GM18858 (cell line): Measurements from ENCODE around the gene VILL.

Experiments used
- ATAC-seq: cut with Tn5 transposase; IDR thresholded peaks from one replicate; pipeline ENCODE4 v1.9.1; 2021; ENCODE audit not compliant: unreplicated experiment

Gene VILL

DNA sequence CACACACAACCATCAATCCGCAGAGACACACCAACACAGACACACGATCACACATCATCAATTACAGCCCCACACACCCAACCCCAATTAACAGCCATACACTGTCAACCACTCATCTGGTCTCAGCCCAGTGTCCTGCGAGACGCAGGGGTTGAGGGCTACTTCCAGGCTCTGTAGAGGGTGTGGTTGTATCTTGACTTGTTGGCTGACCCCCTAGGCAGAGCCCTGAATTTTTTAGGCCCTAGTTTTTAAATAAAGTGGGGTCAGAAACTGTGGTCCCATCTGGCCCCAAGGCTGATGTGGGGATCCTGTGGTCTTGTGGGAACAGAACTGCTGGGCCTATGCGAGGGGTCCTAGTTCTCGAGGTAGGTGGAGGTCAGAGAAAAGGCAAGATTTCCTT is 9.2 kb downstream of the VILL start:
- no peak for ATAC-seq

DNA sequence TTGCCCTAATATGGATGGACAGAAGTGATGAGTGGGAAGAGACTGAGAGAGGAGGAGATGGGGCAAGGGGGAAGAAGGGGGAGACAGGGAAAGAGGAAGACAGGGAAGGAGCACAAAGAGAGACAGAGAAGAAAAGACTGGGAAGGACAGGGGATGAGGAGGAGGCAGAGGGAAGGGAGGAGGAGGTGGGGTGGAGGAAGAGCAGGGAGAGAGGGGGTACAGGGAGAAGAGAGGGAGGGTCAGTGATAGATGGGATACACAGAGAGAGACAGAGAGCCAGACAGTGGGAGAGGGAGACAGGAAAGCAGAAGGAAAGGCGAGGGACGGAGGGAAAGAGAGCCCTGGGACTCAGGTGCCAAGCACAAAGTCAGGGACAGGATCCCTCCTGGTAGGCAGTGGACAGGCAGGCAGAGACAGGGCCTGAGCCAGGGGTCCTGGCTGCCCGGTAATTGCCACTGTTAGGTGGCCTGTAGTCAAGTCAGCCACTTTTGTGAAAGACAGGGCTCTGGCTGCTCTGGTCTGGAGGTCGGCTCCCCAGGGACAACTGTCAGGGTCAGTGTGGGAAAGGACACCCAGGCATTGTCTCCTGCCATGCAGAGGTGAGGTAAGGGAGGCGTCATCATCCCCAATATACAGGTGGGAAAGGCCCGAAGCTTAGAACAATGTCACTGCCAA is 9.8 kb downstream of the VILL start:
- ATAC-seq, result no peak

DNA sequence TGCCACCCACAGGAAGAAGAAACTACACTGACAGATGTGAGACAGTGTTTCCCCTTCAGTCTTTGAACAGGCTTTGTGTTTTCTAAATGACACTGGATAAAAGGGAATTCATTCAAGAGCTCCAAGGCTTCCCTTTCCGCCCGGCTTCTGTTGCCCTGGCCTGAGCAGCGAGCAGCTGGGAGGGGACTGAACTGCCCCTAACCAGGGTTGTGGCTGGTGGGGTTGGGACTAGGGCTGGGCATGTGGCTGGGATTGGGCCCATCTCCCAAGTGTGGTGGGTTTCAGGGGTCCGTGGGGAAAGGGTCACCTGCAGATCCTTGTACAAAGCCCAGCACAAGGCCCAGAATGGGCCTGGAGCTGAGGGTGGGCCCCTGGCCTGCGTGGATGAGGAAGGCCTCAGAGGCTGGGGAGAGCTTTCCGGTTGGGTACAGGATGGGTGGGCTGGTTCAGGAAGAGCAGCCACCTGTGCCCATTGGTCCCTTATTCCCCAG is 10.4 kb downstream of the VILL start:
- no peak for ATAC-seq

DNA sequence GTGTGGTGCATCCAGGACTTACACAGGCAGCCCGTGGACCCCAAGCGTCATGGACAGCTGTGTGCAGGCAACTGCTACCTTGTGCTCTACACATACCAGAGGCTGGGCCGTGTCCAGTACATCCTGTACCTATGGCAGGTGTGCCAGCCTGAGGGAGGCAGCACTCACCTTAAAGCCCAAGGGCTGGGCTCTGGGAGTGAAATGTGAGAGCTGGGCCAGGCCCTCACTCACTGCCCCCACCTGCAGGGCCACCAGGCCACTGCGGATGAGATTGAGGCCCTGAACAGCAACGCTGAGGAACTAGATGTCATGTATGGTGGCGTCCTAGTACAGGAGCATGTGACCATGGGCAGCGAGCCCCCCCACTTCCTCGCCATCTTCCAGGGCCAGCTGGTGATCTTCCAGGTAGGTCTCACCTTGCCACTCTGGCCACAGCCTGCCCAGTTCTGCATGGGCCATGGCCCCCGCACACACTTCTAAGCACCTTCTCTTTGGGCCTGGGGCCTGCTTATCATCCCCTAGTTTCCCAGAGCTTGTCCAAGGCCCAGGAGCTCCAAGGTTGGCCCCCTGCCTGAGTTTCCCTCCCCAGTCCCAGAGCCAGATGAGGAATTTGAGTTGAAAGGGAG is 11.0 kb downstream of the VILL start:
- no peak for ATAC-seq

DNA sequence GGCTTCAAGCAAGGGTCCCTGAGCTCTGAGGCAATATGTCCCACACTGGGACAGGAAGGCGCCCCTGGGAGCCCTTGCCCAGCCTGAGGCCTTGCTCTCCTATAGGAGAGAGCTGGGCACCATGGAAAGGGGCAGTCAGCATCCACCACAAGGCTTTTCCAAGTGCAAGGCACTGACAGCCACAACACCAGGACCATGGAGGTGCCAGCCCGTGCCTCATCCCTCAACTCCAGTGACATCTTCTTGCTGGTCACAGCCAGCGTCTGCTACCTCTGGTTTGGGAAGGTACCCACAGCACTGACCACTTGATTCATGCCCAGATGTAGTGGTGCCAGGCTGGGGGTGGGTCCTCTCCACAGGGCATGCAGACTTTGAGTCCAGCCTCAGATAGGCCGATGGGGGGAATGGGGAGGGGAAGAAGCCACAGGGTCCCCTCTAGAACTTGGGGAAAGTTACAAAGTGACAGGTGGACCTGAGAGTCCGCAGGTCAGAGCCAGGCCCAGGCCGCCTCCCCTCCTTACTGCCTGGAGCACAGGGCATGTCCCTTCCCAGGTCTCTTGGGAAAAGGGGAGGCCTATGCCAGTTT is 11.8 kb downstream of the VILL start:
- no peak for ATAC-seq

DNA sequence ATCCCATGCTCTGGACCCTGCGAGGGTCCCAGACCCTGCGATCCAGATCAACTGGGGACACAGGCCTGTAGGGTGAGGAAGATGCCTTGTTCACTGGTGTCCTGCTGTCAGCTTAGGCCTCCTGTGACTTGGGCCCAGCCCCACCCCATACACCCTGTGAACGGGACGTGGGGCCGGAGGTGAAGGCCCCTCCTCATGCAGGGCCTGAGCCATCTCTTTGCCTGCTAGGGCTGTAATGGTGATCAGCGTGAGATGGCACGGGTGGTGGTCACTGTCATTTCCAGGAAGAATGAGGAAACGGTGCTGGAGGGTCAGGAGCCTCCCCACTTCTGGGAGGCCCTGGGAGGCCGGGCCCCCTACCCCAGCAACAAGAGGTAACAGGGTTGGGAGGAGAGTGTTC is 12.4 kb downstream of the VILL start:
- no peak for ATAC-seq

DNA sequence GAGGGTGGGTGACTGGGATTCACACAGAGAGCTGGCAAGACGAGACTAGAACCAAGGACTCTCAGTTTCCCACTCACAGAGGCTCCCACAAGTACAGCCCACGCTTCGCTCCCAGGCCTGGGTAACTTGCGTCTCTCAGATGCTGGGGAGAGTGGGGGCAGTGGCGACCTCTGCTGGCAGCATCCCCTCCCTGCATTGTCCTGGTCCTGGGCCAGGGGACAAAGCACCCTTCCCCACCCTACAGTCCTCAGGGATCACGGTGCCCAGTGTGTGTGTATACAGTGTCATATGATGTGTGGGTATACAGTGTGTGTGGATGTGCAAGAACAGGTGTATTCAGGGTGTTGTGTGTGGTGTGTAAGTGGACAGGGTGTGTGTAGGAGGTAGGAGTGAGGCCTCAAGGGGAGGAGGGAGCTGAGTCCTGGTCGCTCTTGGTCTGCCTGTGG is 12.8 kb downstream of the VILL start:
- ATAC-seq, result no peak

DNA sequence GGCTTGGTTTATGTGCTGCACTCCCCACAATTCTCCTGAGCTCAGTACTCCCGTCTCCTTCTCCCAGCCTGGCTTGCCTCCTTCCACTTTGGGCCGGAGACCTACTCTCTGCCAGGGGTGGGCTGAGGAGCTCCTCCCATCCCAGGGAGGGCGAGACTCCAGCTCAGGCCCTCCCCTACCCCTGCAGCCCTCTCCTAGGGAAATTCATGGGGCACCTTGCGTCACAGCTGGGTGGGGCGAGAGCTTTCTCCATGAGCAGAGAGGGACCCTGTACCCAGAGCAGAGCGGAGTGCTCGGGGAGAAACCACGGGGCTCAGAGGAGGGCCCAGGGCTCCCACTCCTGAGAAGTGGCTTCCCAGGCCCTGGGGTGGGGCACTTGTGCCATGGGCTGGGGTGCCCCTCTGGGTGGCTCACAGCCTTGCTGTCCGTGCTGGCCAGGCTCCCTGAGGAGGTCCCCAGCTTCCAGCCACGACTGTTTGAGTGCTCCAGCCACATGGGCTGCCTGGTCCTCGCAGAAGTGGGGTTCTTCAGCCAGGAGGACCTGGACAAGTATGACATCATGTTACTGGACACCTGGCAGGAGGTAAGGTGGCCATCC is 13.3 kb downstream of the VILL start:
- no peak for ATAC-seq

DNA sequence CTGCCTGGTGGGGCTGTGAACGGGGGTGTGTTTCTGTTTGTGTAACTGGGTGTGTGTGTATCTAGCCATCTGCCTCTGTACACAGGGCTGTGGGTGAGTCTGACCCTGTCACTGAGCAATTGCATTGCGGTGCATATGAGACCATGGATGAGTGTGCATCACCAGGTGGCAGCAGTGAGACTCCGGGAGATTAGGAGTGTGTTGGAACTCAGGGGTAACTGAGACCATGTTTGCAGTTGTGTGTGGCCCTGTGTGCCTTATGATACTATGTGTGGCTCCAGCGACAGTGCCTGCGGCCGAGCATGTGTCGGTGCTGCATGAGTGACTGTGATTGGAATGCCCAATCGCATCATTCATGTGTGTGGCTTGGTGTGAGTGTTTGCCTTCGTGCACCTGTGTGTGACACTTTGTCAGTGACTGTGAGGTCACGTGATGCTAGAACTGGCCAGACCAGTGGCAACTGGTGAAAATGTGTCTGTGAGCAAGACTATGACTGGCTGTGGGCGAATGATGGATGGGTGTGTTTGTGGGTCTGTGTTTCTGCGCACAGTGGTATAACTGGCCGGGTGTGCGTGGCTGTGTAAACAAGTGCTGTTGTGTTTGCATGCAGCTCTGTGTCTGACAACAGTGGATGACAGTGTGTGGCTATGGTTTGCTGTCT is 14.0 kb downstream of the VILL start:
- ATAC-seq, result no peak

DNA sequence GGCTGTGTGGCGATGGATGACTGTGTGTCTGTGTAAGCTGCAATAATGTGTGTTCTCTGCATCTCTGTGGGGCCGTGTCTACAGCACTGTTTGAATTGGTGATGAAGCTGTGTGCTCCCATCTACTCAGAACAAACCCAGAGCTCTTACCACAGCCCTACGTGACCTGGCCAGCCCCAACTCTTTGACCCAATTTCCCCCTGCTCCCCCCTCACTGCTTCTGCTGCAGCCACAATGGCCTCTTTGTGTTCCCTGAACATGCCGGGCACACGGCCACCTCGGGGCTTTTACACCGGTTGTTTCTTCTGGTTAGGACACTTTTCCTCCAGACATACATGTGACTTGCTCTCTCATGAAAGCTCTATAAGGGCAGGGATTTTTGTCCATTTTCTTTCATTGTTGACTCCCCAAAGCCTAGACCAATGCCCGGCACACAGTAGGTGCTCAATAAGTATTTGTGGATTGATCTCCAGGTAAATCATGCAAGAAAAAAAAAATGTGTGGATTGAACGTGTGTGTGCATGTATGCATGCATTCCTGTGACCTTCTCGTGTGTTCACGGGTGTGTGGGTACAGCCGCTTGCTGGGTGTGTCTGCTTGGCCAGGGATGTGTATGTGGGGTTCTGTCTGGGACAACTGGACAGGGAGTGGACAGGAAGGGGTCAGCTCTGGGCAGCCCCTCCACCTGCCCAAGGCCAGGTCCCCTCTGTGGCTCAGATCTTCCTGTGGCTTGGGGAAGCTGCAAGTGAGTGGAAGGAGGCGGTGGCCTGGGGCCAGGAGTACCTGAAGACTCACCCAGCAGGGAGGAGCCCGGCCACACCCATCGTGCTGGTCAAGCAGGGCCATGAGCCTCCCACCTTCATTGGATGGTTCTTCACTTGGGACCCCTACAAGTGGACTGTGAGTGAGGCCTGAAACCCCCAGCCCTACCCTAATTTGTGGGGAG is 14.8 kb downstream of the VILL start:
- no peak for ATAC-seq

DNA sequence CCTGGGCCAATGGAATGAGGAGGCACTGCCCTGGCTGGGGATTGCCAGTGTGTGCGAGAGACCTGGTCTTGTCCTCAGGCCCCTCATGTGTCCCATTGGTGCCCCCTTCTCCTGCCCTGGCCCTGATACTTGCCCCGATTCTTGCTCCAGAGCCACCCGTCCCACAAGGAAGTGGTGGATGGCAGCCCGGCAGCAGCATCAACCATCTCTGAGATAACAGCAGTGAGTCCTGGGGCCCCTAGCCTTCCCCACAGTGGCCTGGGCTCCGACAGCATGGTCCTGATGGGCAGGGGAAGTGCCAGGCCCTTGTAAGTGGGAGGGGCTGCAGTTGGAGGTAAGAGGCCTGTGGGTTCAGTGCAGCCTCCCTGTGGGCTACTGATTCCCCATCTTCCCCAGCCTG is 15.4 kb downstream of the VILL start:
- no peak for ATAC-seq

DNA sequence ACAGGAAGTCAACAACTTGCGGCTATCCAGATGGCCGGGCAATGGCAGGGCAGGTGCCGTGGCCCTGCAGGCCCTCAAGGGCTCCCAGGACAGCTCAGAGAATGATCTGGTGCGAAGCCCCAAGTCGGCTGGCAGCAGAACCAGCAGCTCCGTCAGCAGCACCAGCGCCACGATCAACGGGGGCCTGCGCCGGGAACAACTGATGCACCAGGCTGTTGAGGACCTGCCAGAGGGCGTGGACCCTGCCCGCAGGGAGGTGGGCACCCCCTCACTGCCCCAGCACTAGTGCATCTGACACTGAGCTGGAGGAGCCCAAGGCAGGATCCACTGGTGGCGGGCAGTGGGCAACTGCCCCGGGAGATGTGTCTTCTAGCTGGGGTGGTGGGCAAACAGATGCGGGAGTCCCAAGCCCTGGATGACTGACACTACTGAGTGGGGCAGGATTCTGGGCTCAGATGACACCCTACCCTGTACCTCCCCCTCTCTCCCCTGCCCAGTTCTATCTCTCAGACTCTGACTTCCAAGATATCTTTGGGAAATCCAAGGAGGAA is 15.9 kb downstream of the VILL start:
- ATAC-seq, result no peak

DNA sequence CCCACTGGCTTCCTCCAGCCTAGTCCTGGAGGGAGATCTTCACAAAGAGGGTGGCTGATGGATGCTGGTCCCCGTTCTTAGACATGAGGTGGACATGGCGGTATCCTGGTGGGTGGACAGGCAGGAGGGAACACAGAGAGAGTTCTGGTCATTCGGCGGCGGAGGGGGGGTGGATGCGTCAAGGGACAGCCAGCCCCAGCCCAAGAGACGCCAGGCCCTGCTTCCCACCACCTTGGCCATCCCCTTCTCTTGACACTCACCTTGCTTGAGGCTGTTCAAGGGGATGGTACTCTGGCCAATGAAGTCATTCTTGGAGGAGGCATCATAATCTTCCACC is 17.1 kb downstream of the VILL start:
- ATAC-seq, result no peak

DNA sequence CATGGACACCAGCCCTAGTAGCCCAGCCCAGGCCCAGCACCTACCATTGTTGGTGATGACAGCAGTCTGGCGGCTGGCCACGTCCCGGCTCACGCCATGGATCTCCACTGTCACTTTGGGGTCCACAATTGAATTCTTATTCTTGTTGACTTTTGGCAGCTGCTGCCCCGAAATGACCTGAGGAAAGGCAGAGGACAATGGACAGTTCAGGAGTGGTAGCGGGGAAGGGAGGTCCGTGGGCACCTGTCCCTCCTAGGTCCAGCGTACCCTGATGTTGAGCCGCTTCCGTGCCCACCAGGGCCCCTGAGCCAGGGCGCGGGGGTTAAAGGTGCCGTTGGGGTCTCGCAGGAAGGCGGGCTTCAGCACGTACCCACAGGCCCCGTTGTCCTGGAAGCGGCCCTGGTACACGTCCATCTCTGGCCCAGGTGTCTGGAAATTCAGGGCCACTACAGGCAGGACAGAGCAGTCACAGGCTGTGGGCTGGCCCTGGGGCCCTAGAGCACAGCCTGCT is 17.7 kb downstream of the VILL start:
- ATAC-seq, result no peak

DNA sequence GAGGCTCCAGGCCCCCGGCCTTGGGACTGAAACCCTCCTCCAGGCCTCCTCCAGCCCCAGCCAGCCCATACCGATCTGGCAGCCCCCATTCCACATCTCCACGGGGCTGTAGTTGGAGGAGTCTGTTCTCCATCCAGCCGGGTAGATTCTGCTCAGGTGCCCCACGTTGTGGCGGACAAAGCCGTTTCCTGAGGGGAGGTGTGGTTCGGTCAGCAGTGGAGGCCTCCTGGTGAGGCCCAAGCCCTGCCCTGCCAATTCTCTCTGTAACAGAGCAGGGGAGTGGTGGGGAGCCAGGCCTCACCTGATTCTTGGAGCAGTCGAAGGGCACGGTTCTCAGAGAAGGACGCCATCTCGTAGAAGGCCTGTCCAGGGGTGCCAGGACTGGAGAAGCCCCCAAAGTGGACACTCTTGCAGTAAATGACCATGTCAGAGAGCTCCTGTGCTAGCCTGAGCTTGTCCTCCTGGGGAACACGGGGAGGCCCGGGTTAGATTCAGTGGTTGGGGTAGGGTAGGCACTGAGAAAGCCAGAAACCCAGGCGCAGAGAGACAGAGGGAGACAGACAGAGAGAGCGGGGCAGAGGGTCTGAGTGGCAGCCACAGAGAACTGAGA is 18.5 kb downstream of the VILL start:
- no peak for ATAC-seq

DNA sequence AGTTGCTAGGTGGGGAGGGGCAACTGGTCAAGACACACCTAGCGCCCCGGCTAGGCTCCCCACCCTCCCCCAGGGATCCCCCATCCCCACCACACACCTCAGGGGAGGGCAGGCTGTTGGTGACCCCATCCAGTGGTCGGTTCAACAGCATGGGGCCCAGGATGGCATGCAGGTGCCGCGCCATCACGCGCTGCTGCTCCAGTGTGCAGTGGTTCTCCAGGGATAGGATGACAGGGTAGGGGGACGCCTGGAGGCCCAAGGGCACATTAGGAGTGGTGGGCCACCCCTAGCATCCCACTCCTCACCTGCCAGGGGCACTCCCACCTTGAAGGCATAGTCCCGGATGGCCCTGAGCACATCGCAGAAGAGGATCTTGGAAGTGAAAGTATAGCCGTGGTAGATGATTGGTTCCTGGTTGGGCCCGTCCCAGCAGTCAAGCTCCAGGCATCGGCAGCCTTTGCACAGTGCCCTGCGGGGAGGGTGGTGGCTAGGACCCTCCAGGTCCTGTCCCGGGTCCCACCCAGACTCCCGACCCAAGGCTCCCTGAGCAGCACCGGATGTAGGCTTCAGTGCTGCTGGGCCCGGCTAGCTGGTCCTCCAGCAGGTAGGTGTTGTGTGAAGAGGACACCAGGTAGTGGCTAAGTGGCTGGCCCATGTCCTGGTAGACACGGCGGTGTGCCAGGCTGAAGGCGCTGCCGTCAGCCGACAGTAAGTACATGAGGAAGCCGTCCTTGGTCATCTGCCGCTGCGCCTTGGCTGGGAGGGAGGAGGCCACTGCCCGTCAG is 19.4 kb downstream of the VILL start:
- ATAC-seq, result no peak

DNA sequence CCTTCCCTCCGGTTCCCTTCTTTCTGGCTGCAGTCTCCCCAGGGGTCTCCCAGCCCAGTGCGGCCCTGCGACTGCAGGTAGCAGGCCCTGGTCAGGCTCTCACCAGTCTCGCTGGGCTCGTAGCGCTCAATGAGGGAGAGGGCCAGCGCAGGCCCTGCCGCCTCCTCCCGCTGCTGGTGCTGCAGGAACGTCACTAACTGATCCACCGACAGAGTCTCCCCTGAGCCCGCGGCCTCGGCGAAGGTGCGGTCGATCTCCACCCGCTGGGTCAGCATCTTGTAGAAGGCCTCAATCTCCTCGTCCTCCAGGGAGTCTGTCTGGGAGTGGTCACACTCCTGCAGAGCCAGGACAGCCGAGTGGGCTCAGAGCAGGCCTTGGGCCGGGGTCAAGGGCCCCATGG is 20.5 kb downstream of the VILL start:
- ATAC-seq, result no peak

DNA sequence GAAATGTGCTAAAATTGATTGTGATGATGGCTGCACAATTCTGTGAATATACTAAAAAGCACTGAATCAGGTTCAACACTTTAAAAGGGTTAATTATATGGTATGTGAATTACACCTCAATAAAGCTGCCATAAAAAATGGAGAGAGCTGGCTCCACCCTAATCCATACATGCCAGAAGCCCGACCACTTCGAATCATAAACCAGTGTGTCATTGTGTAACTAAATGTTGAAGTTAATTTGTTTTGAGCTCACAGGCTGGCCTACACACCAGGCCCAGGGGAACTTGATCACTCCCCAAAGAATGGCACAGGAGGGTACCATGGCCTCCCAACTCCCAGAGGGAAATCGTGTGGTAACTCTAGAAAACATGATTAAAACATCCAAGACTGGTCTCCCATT is 24.9 kb downstream of the VILL start:
- ATAC-seq, result no peak

DNA sequence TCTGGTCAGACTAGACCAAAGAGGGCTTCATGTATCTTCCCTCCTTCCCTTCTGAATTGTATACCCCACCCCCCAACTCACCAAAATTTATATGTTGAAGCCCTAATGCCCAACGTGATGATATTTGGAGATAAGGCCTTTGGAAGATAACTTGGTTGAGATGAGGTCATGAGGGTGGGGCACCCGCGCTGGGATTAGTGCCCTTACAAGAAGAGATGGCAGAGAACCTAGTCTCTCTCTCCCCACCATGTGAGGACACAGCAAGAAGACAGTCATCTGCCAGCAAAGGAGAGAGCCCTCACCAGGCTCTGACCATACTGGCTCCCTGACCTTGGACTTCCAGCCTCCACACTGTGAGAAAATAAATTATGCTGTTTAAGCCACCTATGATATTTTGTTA is 25.4 kb downstream of the VILL start:
- no peak for ATAC-seq
